ENCODE measurements around the gene PTGDS. TPM values are rescaled to one million over a fixed set of nuclear protein-coding genes. Genes with fewer than 3 reads are reported as not detected.

PTGDS gene
- total RNA-seq, 2 experiments from 2014 or later = not detected

DNA sequence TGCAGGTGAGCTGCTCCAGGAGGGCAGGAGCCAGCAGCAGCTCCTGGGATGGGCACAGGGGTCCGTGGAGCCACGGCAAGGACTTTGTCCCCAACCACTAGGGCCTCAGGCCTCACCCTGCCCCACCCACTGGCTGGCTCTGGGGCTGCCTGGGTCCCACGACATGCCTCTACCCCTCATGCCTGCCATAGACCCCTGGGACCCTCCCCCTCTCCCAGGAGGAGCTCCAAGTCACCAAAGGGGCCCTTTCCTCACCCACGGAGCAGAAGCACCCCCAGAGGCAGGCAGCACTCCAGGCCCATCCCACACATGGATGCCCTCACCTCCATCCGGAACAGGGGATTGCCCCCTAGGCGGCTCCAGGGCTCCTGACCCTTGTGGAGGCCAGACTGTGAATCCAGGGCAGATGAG is 44.3 kb downstream of the PTGDS start:
- ChIA-PET CTCF (interaction anchor here (1.0 to 6.0 kb wide), 2 partner anchors 8 to 14 kb away, joined by 4 to 31 read pairs; no protein-coding TSS in a partner anchor), POLR2A (interaction anchor here (0.6 to 1.2 kb wide), 2 partner anchors 13 to 210 kb away, joined by 3 to 5 read pairs; no protein-coding TSS in a partner anchor)

GRCh38 chr9:137021979-137022661 is 44.8 kb downstream of the PTGDS start:
- POLR2A ChIA-PET = interaction anchor here (0.5 to 0.6 kb wide), 2 partner anchors 150 to 211 kb away, joined by 3 to 5 read pairs; no protein-coding TSS in a partner anchor
- CTCF ChIA-PET = interaction anchor here (0.6 to 6.0 kb wide), 3 partner anchors 13 to 48 kb away, joined by 3 to 31 read pairs (median 3); partner anchors contain the start of gene SAPCD2

- ChIA-PET CTCF (interaction anchor here (0.6 to 6.0 kb wide), 3 partner anchors 13 to 48 kb away, joined by 3 to 31 read pairs (median 3); partner anchors contain the start of gene SAPCD2), POLR2A (interaction anchor here (0.5 kb wide), 1 partner anchor 151 kb away, joined by 3 read pairs; no protein-coding TSS in a partner anchor)
Observed at GRCh38 chr9:137022662-137023008, 45.3 kb downstream of the PTGDS start.

GRCh38 chr9:137023157-137023556 is 45.9 kb downstream of the PTGDS start:
- POLR2A ChIA-PET = no interaction called here
- CTCF ChIA-PET = interaction anchor here (6.0 kb wide), 1 partner anchor 12 kb away, joined by 31 read pairs; no protein-coding TSS in a partner anchor

DNA sequence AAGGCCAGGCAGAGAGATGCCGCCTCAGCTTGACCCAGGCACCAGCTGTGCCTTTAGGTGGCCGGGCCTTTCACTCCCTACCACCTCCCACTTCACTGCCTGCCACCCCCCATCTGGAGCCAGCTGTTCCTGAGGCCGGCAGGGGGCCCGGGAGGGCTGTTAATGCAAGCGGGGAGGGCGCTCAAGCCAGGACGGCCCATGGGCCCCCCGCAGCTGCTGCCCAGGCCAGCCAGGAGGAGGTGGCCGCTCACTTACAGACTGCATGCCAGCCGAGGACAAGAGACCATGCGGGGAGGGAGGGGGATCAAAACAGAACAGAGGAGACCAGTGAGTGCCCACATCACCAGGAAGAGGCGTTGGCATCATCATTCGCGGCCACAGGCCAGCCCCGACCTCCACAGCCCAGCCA is 46.3 kb downstream of the PTGDS start:
- POLR2A ChIA-PET = no interaction called here
- CTCF ChIA-PET = interaction anchor here (6.0 kb wide), 1 partner anchor 12 kb away, joined by 31 read pairs; no protein-coding TSS in a partner anchor

GRCh38 chr9:137025517-137025966 is 48.2 kb downstream of the PTGDS start:
- POLR2A ChIA-PET = no interaction called here
- CTCF ChIA-PET = interaction anchor here (0.7 to 4.0 kb wide), 10 partner anchors 10 to 197 kb away, joined by 3 to 24 read pairs (median 4); partner anchors contain the start of gene NPDC1

DNA sequence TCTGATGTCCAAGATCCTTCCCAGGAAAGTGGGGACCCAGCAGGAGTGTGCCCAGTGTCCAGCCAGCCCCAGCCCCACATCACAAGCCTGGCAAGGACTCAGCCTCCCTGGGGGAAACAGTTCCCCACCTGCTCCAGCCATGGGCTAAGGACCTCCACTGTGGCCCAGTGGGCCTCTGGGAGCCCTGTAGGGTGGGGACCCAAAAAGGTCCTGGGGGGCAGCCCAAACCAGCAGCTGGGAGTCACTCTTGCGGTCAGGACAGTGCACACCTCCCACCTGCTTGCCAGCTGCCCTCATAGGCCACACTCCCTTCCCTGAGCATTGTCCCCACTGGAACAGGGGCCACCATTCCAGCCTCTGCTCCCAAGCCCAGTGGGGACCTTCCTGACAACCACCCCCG is 49.1 kb downstream of the PTGDS start:
- ChIA-PET POLR2A (interaction anchor here (1.0 to 1.3 kb wide), 2 partner anchors 26 to 141 kb away, joined by 3 to 5 read pairs; partner anchors contain the start of gene TRAF2), CTCF (interaction anchor here (0.6 to 4.0 kb wide), 11 partner anchors 9 to 133 kb away, joined by 3 to 24 read pairs (median 3); partner anchors contain the start of genes NPDC1 and PAXX)

- POLR2A ChIA-PET = interaction anchor here (1.0 to 1.7 kb wide), 3 partner anchors 27 to 141 kb away, joined by 3 to 5 read pairs (median 4); partner anchors contain the start of genes MAN1B1 and TRAF2
- CTCF ChIA-PET = interaction anchor here (0.6 to 4.0 kb wide), 10 partner anchors 8 to 133 kb away, joined by 3 to 24 read pairs (median 4); partner anchors contain the start of genes NPDC1 and PAXX
Observed at GRCh38 chr9:137026828-137027227, 49.5 kb downstream of the PTGDS start.

- CTCF ChIA-PET = interaction anchor here (0.6 to 4.0 kb wide), 19 partner anchors 7 to 338 kb away, joined by 3 to 30 read pairs (median 12); partner anchors contain the start of genes CLIC3, NPDC1 and PAXX
- POLR2A ChIA-PET = interaction anchor here (1.0 to 1.7 kb wide), 3 partner anchors 27 to 142 kb away, joined by 3 to 5 read pairs (median 4); partner anchors contain the start of genes MAN1B1 and TRAF2
Observed at GRCh38 chr9:137027369-137028262, 50.3 kb downstream of the PTGDS start, which contains the start of gene ABCA2. Gene ABCA2 (minus strand): TSS chr9:137028237. CDS start chr9:137028140, 97 bp downstream.

DNA sequence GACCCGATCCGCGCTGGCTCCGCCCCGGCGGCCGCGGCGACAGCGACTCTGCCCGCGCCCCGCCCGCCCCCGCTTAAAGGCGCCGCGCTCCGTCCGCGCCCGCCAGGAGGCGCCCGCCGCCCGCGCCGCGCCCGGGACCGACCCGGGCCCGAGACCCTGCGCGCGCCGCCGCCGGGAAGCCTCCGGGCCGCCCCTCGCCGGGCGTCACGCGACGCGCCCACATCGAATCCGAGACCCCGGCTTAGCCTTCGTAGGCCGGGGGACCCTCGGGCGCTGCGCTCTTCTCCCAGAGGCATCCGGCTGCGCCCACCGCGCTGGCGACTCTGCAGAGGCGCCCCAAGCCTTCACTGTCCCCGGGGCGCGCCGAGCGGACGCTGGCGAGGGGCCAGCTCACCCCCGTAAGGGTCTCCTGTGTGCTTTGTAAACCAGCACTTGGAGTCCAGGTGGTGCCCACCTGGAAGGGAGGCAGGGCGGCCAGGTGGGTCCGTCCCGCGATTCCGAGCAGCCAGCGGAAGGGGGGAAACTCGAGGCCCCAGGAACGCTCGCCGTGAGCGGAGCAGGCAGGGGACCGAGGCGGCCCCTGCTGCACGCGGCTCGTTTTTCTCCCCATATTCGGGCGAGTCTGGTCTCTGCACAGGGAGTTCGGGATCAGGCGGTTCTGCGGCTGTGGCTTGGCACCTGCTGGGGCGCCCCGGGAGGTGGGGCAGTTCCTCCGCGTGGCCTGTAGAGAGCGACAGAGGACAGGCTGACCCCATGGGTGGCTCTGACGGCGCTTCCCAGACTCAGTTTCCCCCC is 51.2 kb downstream of the PTGDS start:
- CTCF ChIA-PET = interaction anchor here (0.7 to 3.6 kb wide), 43 partner anchors 7 to 490 kb away, joined by 3 to 30 read pairs (median 5); partner anchors contain the start of genes AJM1, CLIC3, MAN1B1 and NPDC1
- POLR2A ChIA-PET = interaction anchor here (1.3 to 1.7 kb wide), 3 partner anchors 28 to 58 kb away, joined by 4 to 5 read pairs (median 4); partner anchors contain the start of genes MAN1B1 and PAXX

GRCh38 chr9:137029058-137029936 is 52.0 kb downstream of the PTGDS start:
- CTCF ChIA-PET = interaction anchor here (0.5 to 3.6 kb wide), 59 partner anchors 8 to 491 kb away, joined by 3 to 30 read pairs (median 4); partner anchors contain the start of genes AJM1, CLIC3, MAN1B1 and NPDC1
- POLR2A ChIA-PET = interaction anchor here (0.7 to 1.3 kb wide), 3 partner anchors 29 to 57 kb away, joined by 4 to 5 read pairs (median 4); partner anchors contain the start of gene PAXX

- CTCF ChIA-PET = interaction anchor here (0.5 to 3.6 kb wide), 54 partner anchors 9 to 491 kb away, joined by 3 to 30 read pairs (median 5); partner anchors contain the start of genes AJM1, CLIC3, NPDC1 and PAXX
- POLR2A ChIA-PET = interaction anchor here (0.7 to 1.3 kb wide), 3 partner anchors 30 to 56 kb away, joined by 4 to 5 read pairs (median 4); partner anchors contain the start of gene PAXX
Observed at GRCh38 chr9:137030006-137030405, 52.7 kb downstream of the PTGDS start.

DNA sequence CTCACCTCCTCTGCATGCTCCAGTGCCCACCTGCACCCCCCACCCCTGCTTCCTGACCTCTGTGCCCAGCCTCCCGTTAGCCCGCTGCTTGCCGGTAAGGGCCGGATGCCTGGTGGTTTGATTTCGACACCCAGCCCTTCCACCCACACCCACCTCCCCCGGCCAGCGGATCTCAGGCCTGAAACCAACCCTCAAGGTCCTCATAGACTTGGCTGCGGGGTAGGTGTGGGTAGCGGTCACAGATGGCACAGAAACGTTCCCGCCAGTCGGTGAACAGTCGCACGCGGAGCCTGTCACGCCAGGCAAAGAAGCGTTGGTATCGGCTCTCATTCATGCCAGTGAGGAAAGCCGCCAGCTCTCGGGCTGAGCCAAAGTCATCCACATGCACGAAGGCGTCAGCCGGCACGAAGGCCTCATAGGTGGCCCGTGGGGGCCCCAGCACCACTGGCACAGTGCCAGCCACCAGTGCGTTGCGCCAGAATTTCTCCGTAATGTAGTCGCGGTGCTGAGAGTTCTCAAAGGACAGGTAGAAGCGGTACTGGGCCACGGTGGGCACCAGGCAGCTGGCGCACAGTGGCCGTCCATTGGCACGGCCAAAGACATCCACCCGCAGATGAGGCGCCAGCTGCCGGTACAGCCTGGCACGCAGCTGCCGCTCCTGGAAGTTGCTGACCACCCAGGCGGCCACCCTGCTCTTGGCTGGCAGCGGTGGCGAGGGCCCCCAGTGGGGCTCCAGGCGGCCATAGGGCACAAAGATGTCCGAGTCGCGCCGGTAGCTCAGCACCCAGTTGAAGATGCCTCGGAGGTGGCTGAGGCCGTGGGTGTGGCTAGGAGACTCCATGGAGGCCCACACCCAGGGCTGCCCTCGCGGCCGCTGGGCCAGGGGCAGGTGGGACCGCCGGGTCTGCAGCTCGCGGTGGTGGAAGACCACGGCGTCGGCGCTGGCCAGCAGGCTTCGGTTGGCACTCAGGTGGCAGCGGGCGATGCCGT is 53.5 kb downstream of the PTGDS start:
- POLR2A ChIA-PET = no interaction called here
- CTCF ChIA-PET = interaction anchor here (0.9 to 3.6 kb wide), 20 partner anchors 14 to 243 kb away, joined by 3 to 30 read pairs (median 5); partner anchors contain the start of gene AJM1
